Brain microvascular endothelial cell (primary cell): Measurements from ENCODE around the gene COL8A1.

Experiments used
- DNase-seq: peaks from one replicate; pipeline ENCODE4 v3.0.0-alpha.2; 2020
- H3K27ac ChIP-seq: fragments of 250-450 bp; sonication (Bioruptor Pico); 2 replicates; pipeline ENCODE4 v1.5.1; 2020; ENCODE audit warnings: mild to moderate bottlenecking, moderate library complexity
- H3K27me3 ChIP-seq: fragments of 250-450 bp; sonication (Bioruptor Pico); replicated peaks from 2 replicates; pipeline ENCODE4 v1.5.1; 2020; ENCODE audit warnings: mild to moderate bottlenecking
- H3K36me3 ChIP-seq: fragments of 250-450 bp; sonication (Bioruptor Pico); replicated peaks from 2 replicates; pipeline ENCODE4 v1.5.1; 2020; ENCODE audit warnings: mild to moderate bottlenecking
- H3K4me3 ChIP-seq: 2 replicates; pipeline ENCODE4 v1.5.1; 2011; ENCODE audit warnings: low read depth, mild to moderate bottlenecking, control low read depth, low read length, moderate library complexity
- in situ Hi-C: cut with HindIII; loops from 2 replicates; pipeline ENCODE4 v1.10.0; 2017; ENCODE audit warnings: low sequenced_read_pairs, low pct_ligation_motif_present
- TF ChIP-seq, protein P1 (sequence below): IDR thresholded peaks from 2 replicates; pipeline ENCODE4 v1.5.1; 2011; ENCODE audit warnings: low read depth, mild to moderate bottlenecking, moderate library complexity, low read length, control low read depth, inconsistent platforms; ENCODE audit errors: missing control alignments

COL8A1 gene

DNA sequence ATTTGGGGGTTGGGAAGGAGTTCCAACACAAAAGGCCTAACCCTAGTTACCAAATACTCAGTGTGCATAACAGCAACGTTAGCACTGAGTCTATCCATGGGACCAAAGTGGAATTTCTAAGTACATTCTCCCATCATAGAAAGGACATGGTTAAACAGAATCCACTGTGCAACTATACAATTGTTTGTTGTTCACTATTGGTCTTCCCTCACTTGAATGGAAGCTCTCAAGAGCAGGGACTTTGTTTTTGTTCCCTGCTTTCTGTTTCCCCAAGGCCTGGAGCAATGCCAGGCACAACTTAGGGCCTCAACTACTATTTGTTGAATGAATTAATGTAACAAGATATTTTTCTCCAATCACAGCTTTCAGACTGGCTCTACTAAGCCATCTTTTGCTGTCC, 25.6 kb downstream of the COL8A1 start:
- in situ Hi-C loops = no loop called here
- TF ChIP-seq, protein P1, sequence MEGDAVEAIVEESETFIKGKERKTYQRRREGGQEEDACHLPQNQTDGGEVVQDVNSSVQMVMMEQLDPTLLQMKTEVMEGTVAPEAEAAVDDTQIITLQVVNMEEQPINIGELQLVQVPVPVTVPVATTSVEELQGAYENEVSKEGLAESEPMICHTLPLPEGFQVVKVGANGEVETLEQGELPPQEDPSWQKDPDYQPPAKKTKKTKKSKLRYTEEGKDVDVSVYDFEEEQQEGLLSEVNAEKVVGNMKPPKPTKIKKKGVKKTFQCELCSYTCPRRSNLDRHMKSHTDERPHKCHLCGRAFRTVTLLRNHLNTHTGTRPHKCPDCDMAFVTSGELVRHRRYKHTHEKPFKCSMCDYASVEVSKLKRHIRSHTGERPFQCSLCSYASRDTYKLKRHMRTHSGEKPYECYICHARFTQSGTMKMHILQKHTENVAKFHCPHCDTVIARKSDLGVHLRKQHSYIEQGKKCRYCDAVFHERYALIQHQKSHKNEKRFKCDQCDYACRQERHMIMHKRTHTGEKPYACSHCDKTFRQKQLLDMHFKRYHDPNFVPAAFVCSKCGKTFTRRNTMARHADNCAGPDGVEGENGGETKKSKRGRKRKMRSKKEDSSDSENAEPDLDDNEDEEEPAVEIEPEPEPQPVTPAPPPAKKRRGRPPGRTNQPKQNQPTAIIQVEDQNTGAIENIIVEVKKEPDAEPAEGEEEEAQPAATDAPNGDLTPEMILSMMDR = no peak
- Histone ChIP-seq H3K27me3 (no peaks in the 10 kb centered on the region), H3K4me3 (no peak overlapping the region), H3K36me3 (peaks cover 11% of the 10 kb centered on the region), H3K27ac (peak overlapping the region; percentile 53)
- peak; percentile 48 for DNase-seq

DNA sequence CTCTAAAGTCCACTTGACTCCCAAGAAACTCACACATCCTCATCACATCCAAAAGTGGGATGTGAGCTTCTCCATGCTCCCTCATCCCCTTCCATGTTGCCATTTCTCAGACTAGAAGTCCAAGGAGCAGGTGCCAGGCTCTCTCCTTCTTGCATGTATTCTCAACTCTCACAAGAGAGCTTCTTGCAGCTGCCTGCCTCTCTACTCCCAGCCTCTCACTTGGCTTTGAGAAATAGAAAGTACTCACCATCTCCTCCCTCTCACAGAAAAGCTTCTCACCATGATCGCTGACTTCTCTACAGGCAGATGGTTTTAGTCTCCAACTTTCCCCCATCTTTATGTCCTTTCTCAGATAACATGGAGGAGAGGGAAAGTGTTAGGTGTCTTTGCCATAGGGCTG, 26.6 kb downstream of the COL8A1 start:
- TF ChIP-seq, protein P1 = no peak
- in situ Hi-C loops = no loop called here
- H3K27ac ChIP-seq = no peak overlapping the region
- no peak overlapping the region for H3K4me3 ChIP-seq
- DNase-seq = no peak
- peaks cover 11% of the 10 kb centered on the region for H3K36me3 ChIP-seq
- no peaks in the 10 kb centered on the region for H3K27me3 ChIP-seq

DNA sequence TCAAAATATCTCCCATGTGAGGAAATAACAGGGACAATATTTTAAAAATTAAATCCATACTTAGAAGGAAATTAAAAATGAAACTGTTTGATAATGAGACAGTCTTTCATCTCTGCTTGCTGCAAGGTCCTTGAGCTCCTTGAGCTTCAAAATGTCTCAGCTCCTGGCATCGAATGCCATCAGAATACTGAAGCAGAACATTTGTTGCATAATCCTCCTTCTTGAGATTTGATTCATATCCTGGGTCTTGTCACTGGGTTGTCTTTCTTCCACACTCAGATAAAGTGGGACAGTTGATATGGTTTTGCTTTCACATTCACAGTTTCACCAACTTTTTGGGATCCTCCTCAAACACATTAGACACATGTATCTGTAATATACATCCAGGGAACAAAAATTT, 27.8 kb downstream of the COL8A1 start:
- Histone ChIP-seq H3K27me3 (no peaks in the 10 kb centered on the region), H3K4me3 (no peak overlapping the region), H3K27ac (peak overlapping the region; percentile 60), H3K36me3 (peaks cover 12% of the 10 kb centered on the region)
- TF ChIP-seq, protein P1 = no peak
- DNase-seq = peak; percentile 48
- in situ Hi-C loops = no loop called here

DNA sequence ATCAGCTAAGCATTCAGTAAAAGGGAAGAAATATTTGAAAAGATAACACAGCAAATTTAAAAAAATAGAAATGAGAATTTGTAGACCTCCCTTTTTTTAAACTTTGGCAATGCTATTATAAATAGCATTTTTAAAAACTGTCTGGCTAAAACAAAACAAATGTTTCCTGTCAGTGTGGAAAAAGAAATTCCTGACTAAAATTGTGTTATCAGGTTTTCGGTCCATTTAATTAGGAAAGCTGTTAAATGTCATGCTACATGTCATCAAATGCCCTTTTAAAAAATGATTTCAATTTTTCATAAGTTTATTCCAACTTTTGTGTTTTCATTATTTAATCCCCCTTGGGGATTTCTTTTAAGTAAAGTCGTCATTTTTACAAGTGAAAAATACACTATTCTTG, 29.6 kb downstream of the COL8A1 start:
- no peak overlapping the region for H3K4me3 ChIP-seq
- DNase-seq = no peak
- H3K27me3 ChIP-seq = no peaks in the 10 kb centered on the region
- H3K27ac ChIP-seq = peak overlapping the region; percentile 11
- in situ Hi-C loops = no loop called here
- H3K36me3 ChIP-seq = peaks cover 19% of the 10 kb centered on the region
- TF ChIP-seq, protein P1 = no peak

DNA sequence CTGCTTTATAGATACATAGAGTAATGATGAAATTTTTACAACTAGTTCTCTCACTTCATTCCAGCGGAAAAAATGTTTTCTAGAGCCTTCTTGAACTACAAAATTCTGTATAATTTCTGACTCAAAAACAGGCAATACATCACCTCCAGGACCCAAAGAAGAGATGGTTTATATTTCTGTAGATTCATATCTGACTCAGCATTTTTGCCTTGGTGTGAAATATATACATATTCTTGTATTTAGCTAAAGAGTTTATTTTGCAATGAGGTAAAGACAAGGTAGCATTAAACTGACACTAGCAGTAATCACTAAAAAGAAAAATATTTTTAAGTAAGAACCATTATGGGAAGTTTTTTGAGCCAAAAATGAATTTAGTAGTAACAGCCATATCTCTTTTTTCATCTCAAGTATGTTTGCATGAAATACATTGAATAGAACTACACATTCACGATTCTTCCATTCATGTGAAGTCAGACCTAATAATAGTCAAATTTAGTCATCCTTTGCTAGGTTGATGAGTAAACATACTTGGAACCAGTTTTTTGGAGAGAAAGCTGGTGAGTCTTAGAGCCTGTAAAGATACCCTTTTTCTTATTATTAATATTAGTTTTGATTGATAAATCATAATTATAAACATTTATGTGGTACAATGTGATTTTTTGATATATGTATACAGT, 31.6 kb downstream of the COL8A1 start:
- in situ Hi-C loops = no loop called here
- TF ChIP-seq, protein P1 = no peak
- Histone ChIP-seq H3K4me3 (no peak overlapping the region), H3K27ac (peak overlapping the region; percentile 46), H3K36me3 (peaks cover 20% of the 10 kb centered on the region), H3K27me3 (no peaks in the 10 kb centered on the region)
- no peak for DNase-seq

DNA sequence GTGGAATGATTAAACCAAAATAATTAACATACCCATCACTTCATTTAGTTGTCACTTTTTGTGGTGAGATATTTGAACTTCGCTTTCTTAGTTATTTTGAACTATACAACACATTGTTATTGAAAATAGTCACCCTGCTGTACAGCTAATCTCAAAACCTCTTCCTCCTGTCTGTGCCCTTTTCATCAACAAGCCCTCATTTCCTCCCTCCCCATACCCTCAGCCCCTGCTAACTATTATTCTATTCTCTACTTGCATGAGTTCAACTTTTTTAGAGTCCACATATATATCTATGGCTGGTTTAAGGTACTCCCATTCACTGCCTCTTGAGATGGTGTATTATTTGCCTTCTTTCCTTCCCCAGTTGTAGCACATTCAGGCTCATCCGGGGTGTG, 32.2 kb downstream of the COL8A1 start:
- no peak for DNase-seq
- H3K27ac ChIP-seq = peak overlapping the region; percentile 46
- no peaks in the 10 kb centered on the region for H3K27me3 ChIP-seq
- in situ Hi-C loops = no loop called here
- peaks cover 20% of the 10 kb centered on the region for H3K36me3 ChIP-seq
- TF ChIP-seq, protein P1 = no peak
- no peak overlapping the region for H3K4me3 ChIP-seq
